ENCODE results near the gene PELI2.

Gene PELI2

DNA sequence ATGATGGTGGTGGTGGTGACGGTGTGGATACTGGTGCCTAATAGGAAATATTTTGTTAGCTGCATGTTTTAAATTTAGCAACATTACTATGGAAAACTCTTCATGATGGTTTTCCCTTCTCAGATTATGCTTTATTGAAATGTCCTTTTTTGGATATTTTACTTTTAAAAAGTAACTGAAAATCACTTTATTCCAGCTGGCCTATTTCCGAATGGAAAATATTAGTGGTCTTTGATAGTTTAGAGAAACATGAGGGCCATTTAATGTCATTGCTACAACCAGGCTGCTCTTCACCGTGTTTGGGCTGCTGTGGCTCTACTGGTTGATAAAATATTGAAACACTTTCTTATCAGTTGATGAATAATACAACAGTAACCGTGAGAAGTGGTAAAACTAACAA, 64.2 kb downstream of the PELI2 start:
- TF ChIP-seq, protein P1, sequence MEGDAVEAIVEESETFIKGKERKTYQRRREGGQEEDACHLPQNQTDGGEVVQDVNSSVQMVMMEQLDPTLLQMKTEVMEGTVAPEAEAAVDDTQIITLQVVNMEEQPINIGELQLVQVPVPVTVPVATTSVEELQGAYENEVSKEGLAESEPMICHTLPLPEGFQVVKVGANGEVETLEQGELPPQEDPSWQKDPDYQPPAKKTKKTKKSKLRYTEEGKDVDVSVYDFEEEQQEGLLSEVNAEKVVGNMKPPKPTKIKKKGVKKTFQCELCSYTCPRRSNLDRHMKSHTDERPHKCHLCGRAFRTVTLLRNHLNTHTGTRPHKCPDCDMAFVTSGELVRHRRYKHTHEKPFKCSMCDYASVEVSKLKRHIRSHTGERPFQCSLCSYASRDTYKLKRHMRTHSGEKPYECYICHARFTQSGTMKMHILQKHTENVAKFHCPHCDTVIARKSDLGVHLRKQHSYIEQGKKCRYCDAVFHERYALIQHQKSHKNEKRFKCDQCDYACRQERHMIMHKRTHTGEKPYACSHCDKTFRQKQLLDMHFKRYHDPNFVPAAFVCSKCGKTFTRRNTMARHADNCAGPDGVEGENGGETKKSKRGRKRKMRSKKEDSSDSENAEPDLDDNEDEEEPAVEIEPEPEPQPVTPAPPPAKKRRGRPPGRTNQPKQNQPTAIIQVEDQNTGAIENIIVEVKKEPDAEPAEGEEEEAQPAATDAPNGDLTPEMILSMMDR (IDR thresholded peaks at IDR 0.05; ENCODE audit: control insufficient read depth, extremely low read depth, insufficient read depth): no peak
- no peak for DNase-seq (ENCODE audit: low read depth)
- no peak overlapping the region for H3K4me3 ChIP-seq (ENCODE audit: low read depth, low read length)

DNA sequence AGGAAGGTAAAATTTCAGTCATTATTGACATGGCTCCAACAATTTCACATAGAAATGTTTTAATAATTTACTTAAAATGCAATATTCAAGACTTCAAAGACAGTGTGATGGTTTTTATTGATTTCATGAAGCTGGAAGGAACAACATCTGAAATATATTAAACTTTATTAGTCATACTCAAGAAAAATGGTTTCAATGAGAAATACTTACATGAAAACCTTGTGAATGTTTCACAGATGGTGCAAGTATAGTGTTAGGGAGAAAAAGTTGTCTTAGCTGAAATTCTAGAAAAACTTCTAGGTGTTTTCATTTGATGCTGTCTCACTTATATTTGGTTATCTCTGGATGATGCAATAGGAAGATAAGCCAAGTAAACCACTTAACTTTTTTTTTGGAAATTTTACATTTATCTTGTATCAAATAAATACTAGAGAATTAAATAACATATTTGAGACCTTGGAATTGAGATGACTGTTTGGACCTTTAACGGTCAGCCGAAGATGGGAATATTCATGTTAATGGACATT, 65.5 kb downstream of the PELI2 start:
- TF ChIP-seq, protein P1 (IDR thresholded peaks at IDR 0.05; ENCODE audit: control insufficient read depth, extremely low read depth, insufficient read depth): no peak
- DNase-seq (ENCODE audit: low read depth): no peak
- no peak overlapping the region for H3K4me3 ChIP-seq (ENCODE audit: low read depth, low read length)

DNA sequence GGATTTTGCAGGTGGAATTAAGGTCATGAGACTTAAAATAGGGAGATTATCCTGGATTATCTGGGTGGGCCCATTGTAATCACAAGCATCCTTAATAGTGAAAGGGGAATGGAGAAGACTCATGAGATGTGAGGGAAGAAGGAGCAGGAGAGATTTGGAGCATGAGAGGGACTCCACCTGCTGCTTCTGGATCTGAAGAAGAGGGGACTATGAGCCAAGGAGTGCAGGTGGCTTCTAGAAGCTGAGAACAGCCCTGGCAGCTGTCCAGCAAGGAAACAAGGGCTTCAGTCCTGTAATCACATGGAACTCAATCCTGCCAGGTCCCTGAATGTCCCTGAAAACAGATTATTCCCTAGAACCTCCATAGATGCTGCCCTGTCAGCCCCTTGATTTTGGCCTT, 67.8 kb downstream of the PELI2 start:
- TF ChIP-seq, protein P1 (IDR thresholded peaks at IDR 0.05; ENCODE audit: control insufficient read depth, extremely low read depth, insufficient read depth): no peak
- no peak overlapping the region for H3K4me3 ChIP-seq (ENCODE audit: low read depth, low read length)
- no peak for DNase-seq (ENCODE audit: low read depth)

DNA sequence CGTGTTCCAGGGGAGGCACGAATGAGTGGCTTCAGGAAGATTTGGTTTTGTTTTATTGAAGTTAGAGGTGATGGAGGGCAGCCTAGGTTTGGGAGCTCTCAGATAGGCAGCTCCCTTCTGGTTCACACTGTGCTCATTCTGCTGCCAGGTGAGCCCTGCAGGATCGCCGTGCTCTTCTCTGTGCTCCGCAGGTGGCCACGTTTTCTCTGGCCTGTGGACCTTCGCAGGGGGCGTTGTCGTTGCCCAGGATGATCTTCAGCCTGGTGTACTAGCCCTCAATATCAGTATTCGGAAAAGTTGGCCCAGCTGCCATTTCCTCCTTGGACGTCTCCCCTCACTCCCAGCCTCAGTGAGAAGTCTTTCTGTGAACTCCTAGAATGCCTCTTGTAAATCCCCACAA, 69.5 kb downstream of the PELI2 start:
- TF ChIP-seq, protein P1 (IDR thresholded peaks at IDR 0.05; ENCODE audit: control insufficient read depth, extremely low read depth, insufficient read depth): no peak
- no peak overlapping the region for H3K4me3 ChIP-seq (ENCODE audit: low read depth, low read length)
- no peak for DNase-seq (ENCODE audit: low read depth)

DNA sequence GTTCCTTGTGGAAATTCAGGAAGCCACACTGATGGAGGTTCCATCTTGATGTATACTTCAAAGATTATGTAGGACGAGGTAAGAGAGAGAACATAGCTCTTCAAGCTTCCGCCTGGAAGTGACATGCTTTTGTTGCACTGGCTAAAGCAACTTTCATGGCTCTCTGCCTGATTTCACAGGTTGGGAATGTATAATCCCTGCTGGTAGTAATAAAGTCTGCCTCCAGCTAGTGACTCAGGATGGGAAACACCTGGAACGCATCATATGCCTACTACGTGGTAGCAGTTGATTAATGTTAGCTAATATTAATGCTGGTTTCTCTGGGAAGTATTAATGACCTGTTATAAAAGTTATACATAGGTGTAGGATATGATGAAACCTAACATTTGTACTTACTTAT, 71.1 kb downstream of the PELI2 start:
- TF ChIP-seq, protein P1 (IDR thresholded peaks at IDR 0.05; ENCODE audit: control insufficient read depth, extremely low read depth, insufficient read depth): no peak
- peak; percentile 8 for DNase-seq (ENCODE audit: low read depth)
- H3K4me3 ChIP-seq (ENCODE audit: low read depth, low read length): no peak overlapping the region

DNA sequence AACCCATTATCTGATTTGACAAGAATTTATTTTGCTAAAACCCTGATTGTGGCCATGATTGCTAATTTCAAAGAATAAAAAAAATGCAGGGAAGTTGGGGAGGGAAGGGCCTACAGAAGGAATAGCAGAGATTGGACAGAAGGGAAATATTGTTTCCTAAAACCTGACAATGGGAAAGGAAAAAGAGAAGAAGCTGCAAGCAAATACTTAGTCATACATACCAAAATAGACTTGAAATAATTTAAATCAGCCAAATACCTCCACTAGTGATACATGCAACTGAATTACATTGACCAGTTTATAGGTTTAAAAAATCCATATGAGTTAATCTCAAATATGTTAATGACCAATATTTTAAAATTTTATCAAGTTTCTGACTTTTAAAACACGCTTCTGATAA, 75.1 kb downstream of the PELI2 start:
- TF ChIP-seq, protein P1 (IDR thresholded peaks at IDR 0.05; ENCODE audit: control insufficient read depth, extremely low read depth, insufficient read depth): no peak
- DNase-seq (ENCODE audit: low read depth): no peak
- H3K4me3 ChIP-seq (ENCODE audit: low read depth, low read length): no peak overlapping the region

DNA sequence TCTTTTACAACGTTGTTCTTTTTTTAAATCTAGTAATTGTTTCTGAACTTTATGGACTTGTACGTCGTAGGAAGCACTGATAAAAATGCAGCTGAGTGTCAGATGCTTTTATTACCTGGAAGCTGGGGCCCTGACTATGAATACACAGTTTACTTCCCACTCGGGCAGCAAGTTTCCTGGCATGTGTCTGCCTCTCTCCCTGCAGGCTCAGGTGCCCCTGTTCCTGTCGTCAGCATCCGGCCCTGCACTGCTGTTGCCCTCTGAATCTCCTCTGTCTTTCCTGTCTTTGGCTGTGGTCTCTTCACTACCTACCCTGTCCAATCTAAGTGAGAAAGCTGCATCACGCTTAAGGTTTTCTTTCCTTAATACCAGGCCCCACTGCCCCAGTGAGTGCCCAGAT, 75.8 kb downstream of the PELI2 start:
- no peak for DNase-seq (ENCODE audit: low read depth)
- H3K4me3 ChIP-seq (ENCODE audit: low read depth, low read length): no peak overlapping the region
- TF ChIP-seq, protein P1 (IDR thresholded peaks at IDR 0.05; ENCODE audit: control insufficient read depth, extremely low read depth, insufficient read depth): no peak
